GM19467 (cell line): ENCODE results near the gene GPANK1.

Experiments
- ATAC-seq: cut with Tn5 transposase; IDR thresholded peaks from one replicate; pipeline ENCODE4 v1.9.1; 2021; ENCODE audit warnings: mild to moderate bottlenecking, moderate library complexity; ENCODE audit not compliant: unreplicated experiment

GPANK1 gene

GRCh38 chr6:31663961-31664789, 622 bp downstream of the GPANK1 start:
- no peak for ATAC-seq

- no peak for ATAC-seq
Observed at GRCh38 chr6:31663126-31663960, 1.5 kb downstream of the GPANK1 start.

- ATAC-seq: no peak
Observed at GRCh38 chr6:31662124-31662723, 2.6 kb downstream of the GPANK1 start.

GRCh38 chr6:31661262-31662123, 3.3 kb downstream of the GPANK1 start:
- no peak for ATAC-seq

- ATAC-seq: peak; percentile 36
Observed at GRCh38 chr6:31660381-31661261, 4.2 kb downstream of the GPANK1 start, which contains the start of gene C6orf47. TSS of gene C6orf47 (minus strand) at chr6:31660778. CDS start at chr6:31659947, 831 bp downstream.

- ATAC-seq: no peak
Observed at GRCh38 chr6:31659649-31660380, 5.0 kb downstream of the GPANK1 start.

- no peak for ATAC-seq
Observed at GRCh38 chr6:31658983-31659648, 5.7 kb downstream of the GPANK1 start.

GRCh38 chr6:31658158-31658688, 6.6 kb downstream of the GPANK1 start:
- no peak for ATAC-seq

- no peak for ATAC-seq
Observed at GRCh38 chr6:31657406-31658157, 7.2 kb downstream of the GPANK1 start.

- no peak for ATAC-seq
Observed at GRCh38 chr6:31655349-31656237, 9.2 kb downstream of the GPANK1 start, which contains the start of gene APOM. TSS of gene APOM (plus strand) at chr6:31655894. CDS start at chr6:31655967, 73 bp downstream.

GRCh38 chr6:31654574-31655348, 10.0 kb downstream of the GPANK1 start:
- no peak for ATAC-seq

- ATAC-seq: peak; percentile 49
Observed at GRCh38 chr6:31652925-31653724, 11.7 kb downstream of the GPANK1 start.

GRCh38 chr6:31651602-31652191, 13.1 kb downstream of the GPANK1 start:
- peak; percentile 16 for ATAC-seq

GRCh38 chr6:31645325-31645724, 19.5 kb downstream of the GPANK1 start:
- no peak for ATAC-seq
